Omental fat pad (tissue), 4 donors: Measurements from ENCODE around the gene TPRG1L. TPM values are rescaled to one million over a fixed set of nuclear protein-coding genes. Genes with fewer than 3 reads are reported as not detected.

ENCODE experiments used
- ATAC-seq: fragments of 150-250 bp; one replicate; pipeline ENCODE4 v1.9.1; 2016; ENCODE audit warnings: mild to moderate bottlenecking, moderate library complexity; ENCODE audit not compliant: low FRiP score
- DNase-seq: peaks from one replicate; pipeline ENCODE4 v3.0.0-alpha.2; 2019; ENCODE audit warnings: low spot score
- CTCF ChIP-seq, 3 donors: fragments of 450-650 bp; IDR thresholded peaks; one replicate each; pipeline ENCODE4 v1.5.1; 2016 to 2017; ENCODE audit warnings: antibody characterized with exemption in 3 of 3, mild to moderate bottlenecking in 3 of 3, moderate library complexity in 2 of 3
- total RNA-seq, 4 donors: library from RNA; depleted of rRNA; stranded (reverse); fragments of >200 nt; gene quantifications; one replicate each; pipeline ENCODE4 v1.1.0, GENCODE V29; 2016

TPRG1L gene
- total RNA-seq, 4 donors from 2014 or later = 24.9 to 53.0 (median 37.4) TPM

- no peak for ATAC-seq
- TF ChIP-seq CTCF (IDR thresholded peaks at IDR 0.05) = no peak
- no peak for DNase-seq
Observed at GRCh38 chr1:3634059-3634800, 9.4 kb downstream of the TPRG1L start.

DNA sequence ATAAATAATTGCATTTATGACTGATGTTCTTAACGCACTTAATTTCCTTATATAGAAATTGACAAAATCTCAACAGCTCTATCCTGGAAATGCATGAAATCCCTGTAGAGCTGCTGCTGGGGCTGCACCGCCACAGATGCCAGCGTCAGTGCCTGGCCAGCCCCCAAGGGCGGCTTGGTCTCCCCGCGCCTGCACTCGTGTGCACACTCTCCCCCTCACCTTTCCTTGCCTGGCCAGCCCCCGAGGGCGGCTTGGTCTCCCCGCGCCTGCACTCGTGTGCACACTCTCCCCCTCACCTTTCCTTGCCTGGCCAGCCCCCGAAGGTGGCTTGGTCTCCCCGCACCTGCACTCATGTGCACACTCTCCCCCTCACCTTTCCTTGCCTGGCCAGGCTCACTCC, 11.3 kb downstream of the TPRG1L start:
- DNase-seq (no peak), ATAC-seq (no peak)
- TF ChIP-seq CTCF (IDR thresholded peaks at IDR 0.05) = no peak

DNA sequence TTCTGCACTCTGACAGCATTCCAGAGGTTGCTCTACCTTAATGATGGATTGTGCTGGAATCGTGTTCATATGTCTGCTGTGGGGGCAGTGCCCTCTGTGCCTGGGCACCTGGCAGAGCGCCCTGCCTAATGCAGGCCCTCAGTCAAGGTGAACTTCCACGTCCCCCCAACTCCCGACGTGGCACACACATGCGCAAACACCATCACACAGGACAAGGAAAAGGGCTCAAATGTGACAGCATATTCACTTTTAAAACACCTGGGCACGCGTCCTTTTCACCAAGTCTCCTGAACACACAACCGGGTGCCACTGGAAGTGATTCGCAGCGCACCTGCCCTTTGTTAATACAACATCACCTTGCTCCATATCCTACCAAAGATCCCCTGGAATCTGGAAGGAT, 11.7 kb downstream of the TPRG1L start:
- no peak for ATAC-seq
- TF ChIP-seq CTCF (IDR thresholded peaks at IDR 0.05) = no peak
- DNase-seq = no peak

GRCh38 chr1:3638027-3638426, 13.2 kb downstream of the TPRG1L start:
- ATAC-seq (no peak), DNase-seq (no peak)
- no peak for TF ChIP-seq CTCF (IDR thresholded peaks at IDR 0.05)

DNA sequence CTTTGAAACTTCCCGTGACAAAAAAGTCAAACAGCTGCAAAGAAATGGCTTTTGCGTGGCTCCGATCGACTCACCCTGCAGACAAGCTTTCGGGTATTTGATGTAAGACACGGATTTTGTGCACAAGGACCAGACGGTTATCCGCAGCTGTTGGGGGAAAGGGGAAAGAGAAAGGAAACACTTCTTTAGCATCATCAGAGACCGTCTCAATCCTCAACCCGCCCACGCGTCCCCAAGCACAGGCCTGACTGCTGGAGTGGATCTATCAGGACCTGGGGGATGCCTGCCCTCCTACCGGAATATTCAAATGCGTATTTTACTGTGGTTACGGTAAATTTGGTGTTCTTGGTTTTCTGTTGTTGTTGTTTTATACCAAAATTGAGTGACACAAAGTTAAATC, 13.9 kb downstream of the TPRG1L start:
- DNase-seq (no peak), ATAC-seq (no peak)
- TF ChIP-seq CTCF (IDR thresholded peaks at IDR 0.05) = no peak

DNA sequence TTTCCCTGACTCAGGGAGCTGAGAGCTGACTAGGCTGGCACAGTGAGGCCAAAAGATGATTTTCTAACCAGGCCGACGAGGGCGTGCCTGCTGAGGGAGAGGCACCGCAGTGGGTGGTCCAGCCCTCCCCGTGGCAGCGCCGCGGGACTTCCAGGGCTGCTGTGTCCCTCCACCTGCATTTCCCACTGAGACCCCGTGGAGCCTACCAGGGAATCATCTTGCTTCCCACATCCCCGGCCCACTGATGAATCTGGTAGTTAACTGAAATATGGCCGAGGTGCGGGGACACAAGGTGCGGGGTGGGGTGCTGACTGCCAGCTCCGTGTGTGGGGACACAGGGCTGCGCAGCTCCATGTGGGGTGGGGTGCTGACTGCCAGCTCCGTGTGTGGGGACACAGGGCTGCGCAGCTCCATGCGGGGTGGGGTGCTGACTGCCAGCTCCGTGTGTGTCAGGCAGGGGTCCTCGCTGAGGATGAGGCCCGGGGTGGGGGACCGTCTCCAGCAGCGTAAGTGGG, 14.6 kb downstream of the TPRG1L start:
- no peak for TF ChIP-seq CTCF (IDR thresholded peaks at IDR 0.05)
- DNase-seq (no peak), ATAC-seq (no peak)
